Measurements from ENCODE around the gene PIK3AP1. TPM values are rescaled to one million over a fixed set of nuclear protein-coding genes. Genes with fewer than 3 reads are reported as not detected.

The PIK3AP1 gene
- total RNA-seq, 2 donors from 2014 or later = 1.3 to 5.2 TPM

DNA sequence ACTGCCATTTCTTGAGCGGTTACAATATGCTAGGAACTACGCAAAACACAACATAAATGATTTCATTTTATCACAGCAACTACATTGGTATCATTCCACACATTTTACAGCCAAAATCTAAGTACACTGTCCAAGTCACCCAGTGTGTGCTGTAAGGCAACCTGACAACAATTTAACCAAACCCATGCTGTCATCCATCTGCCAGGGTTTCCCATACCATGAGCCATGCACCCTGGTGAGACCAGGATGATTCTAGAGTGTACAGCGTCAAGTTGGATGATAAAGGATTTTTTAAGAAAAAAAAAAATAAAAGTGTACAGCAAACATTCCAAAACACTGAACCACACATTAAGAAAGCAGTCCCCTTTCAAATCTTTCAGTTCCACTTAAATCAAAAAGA is 52.9 kb downstream of the PIK3AP1 start:
- Mint-ChIP-seq H3K36me3 (ENCODE audit: low read depth) (no peaks in the 10 kb centered on the region), H3K4me3 (no peak overlapping the region), H3K4me1 (peaks cover 21% of the 10 kb centered on the region), H3K27ac (no peak overlapping the region), H3K9me3 (no peaks in the 10 kb centered on the region), H3K27me3 (ENCODE audit: insufficient read depth) (no peaks in the 10 kb centered on the region)
- H3K9ac ChIP-seq (ENCODE audit: extremely low read depth, low read length, poor library complexity, severe bottlenecking) = no peak overlapping the region
- no peak overlapping the region for H3K27ac ChIP-seq (ENCODE audit: low read depth, low read length)
- DNase-seq = no peak
- H3K9me3 ChIP-seq (ENCODE audit: control insufficient read depth, low read length) = no peaks in the 10 kb centered on the region
- WGBS, 2 experiments (ENCODE audit: insufficient coverage in 1 of 2, insufficient read length in 1 of 2) = 91 to 94% methylated on average over 2 of the region's 3 CpGs
- no peaks in the 10 kb centered on the region for H3K27me3 ChIP-seq (ENCODE audit: control insufficient read depth, insufficient read depth, low read length, poor library complexity, severe bottlenecking)
- H3K4me1 ChIP-seq (ENCODE audit: control insufficient read depth, insufficient read depth, low read length) = peaks cover 6% of the 10 kb centered on the region
- TF ChIP-seq, protein P1, sequence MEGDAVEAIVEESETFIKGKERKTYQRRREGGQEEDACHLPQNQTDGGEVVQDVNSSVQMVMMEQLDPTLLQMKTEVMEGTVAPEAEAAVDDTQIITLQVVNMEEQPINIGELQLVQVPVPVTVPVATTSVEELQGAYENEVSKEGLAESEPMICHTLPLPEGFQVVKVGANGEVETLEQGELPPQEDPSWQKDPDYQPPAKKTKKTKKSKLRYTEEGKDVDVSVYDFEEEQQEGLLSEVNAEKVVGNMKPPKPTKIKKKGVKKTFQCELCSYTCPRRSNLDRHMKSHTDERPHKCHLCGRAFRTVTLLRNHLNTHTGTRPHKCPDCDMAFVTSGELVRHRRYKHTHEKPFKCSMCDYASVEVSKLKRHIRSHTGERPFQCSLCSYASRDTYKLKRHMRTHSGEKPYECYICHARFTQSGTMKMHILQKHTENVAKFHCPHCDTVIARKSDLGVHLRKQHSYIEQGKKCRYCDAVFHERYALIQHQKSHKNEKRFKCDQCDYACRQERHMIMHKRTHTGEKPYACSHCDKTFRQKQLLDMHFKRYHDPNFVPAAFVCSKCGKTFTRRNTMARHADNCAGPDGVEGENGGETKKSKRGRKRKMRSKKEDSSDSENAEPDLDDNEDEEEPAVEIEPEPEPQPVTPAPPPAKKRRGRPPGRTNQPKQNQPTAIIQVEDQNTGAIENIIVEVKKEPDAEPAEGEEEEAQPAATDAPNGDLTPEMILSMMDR (conservative IDR thresholded peaks at IDR 0.05) = no peak
- no peak overlapping the region for H3K4me3 ChIP-seq (ENCODE audit: low read length)
- no peaks in the 10 kb centered on the region for H3K36me3 ChIP-seq (ENCODE audit: control insufficient read depth, insufficient read depth, low read length)

DNA sequence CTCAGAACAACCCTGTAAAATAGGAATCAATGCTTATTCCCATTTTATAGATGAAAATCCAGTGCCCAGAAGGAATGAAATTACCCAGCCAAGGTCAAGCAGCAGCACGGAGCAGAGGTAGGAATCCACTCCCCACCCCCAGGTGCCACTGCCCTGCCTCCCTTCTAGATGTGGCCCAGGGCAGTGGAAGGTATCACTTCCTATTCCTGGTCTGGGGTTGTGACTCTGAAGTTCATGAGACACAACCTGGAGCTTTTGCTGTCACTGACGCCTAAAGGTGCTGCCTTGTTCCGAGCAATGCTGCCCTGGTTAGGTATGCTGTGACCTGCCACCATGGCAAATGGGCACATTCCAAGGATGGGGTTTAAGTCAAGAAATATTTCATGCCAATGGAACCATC is 53.6 kb downstream of the PIK3AP1 start:
- Histone ChIP-seq H3K27ac (ENCODE audit: low read depth, low read length) (no peak overlapping the region), H3K9ac (ENCODE audit: extremely low read depth, low read length, poor library complexity, severe bottlenecking) (no peak overlapping the region), H3K27me3 (ENCODE audit: control insufficient read depth, insufficient read depth, low read length, poor library complexity, severe bottlenecking) (no peaks in the 10 kb centered on the region), H3K36me3 (ENCODE audit: control insufficient read depth, insufficient read depth, low read length) (no peaks in the 10 kb centered on the region), H3K9me3 (ENCODE audit: control insufficient read depth, low read length) (no peaks in the 10 kb centered on the region), H3K4me1 (ENCODE audit: control insufficient read depth, insufficient read depth, low read length) (peaks cover 6% of the 10 kb centered on the region), H3K4me3 (ENCODE audit: low read length) (no peak overlapping the region)
- no peak for DNase-seq
- Mint-ChIP-seq H3K36me3 (ENCODE audit: low read depth) (no peaks in the 10 kb centered on the region), H3K27ac (no peak overlapping the region), H3K4me1 (peaks cover 16% of the 10 kb centered on the region), H3K4me3 (no peak overlapping the region), H3K27me3 (ENCODE audit: insufficient read depth) (no peaks in the 10 kb centered on the region), H3K9me3 (no peaks in the 10 kb centered on the region)
- WGBS, 2 experiments (ENCODE audit: insufficient coverage in 1 of 2, insufficient read length in 1 of 2) = 88 to 97% methylated on average over 2 to 3 of the region's 3 CpGs
- TF ChIP-seq, protein P1 (conservative IDR thresholded peaks at IDR 0.05) = no peak

DNA sequence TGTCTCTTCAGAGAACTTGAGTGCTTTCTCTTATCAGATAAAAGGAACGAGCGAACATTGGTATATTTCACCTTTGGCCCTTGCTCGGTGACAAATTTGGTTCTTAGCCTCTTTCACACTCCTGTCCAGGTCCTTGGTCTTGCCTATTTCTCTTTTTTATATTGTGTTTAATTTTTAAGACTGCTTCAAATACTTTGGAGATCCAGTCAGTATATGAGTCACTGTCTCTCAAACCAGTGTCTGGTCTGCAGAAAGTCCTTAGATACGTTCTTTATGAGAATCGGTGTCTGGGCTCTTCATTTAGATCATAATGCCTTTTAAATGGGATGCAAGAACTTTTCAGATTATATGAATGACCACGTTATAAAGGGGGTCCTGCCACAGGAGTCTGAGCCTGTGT is 55.0 kb downstream of the PIK3AP1 start:
- Histone ChIP-seq H3K9me3 (ENCODE audit: control insufficient read depth, low read length) (no peaks in the 10 kb centered on the region), H3K4me1 (ENCODE audit: control insufficient read depth, insufficient read depth, low read length) (no peaks in the 10 kb centered on the region), H3K9ac (ENCODE audit: extremely low read depth, low read length, poor library complexity, severe bottlenecking) (no peak overlapping the region), H3K36me3 (ENCODE audit: control insufficient read depth, insufficient read depth, low read length) (no peaks in the 10 kb centered on the region), H3K27ac (ENCODE audit: low read depth, low read length) (no peak overlapping the region), H3K4me3 (ENCODE audit: low read length) (no peak overlapping the region), H3K27me3 (ENCODE audit: control insufficient read depth, insufficient read depth, low read length, poor library complexity, severe bottlenecking) (no peaks in the 10 kb centered on the region)
- TF ChIP-seq, protein P1 (conservative IDR thresholded peaks at IDR 0.05) = no peak
- Mint-ChIP-seq H3K9me3 (no peaks in the 10 kb centered on the region), H3K27ac (no peak overlapping the region), H3K27me3 (ENCODE audit: insufficient read depth) (no peaks in the 10 kb centered on the region), H3K36me3 (ENCODE audit: low read depth) (no peaks in the 10 kb centered on the region), H3K4me1 (peaks cover 1% of the 10 kb centered on the region), H3K4me3 (no peak overlapping the region)
- DNase-seq = no peak
- 86% methylated on average over 6 of the region's 6 CpGs for WGBS, 2 experiments (ENCODE audit: insufficient coverage in 1 of 2, insufficient read length in 1 of 2)

Data from endodermal cell (in vitro differentiated cells).